AG04450 (cell line): ENCODE data around the gene ISM2. TPM values are rescaled to one million over a fixed set of nuclear protein-coding genes. Genes with fewer than 3 reads are reported as not detected.
A peak's percentile ranks its signal among the peaks of the same experiment; 100 is the strongest.

ENCODE experiments used
- CTCF ChIA-PET: fragments of 300-600, 350-600 bp; formaldehyde crosslinking; extraction: SDS; loops from one replicate; lab custom pipeline; 2022; ENCODE audit warnings: antibody characterized with exemption, inconsistent platforms; lab: Charles Lee
- POLR2A ChIA-PET: fragments of 350-600 bp; formaldehyde crosslinking; extraction: SDS; loops from one replicate; lab custom pipeline; 2021; ENCODE audit warnings: antibody characterized with exemption, inconsistent platforms; lab: Yijun Ruan, JAX
- DNase-seq: peaks from one replicate; pipeline ENCODE4 v3.0.0-alpha.2; 2011; ENCODE audit warnings: low read depth, low spot score
- H3K27ac ChIP-seq: one replicate; pipeline ENCODE4 v1.5.1; 2012; ENCODE audit warnings: low read depth, low read length, control low read depth
- H3K27me3 ChIP-seq: one replicate; pipeline ENCODE4 v1.6.0; 2012; ENCODE audit warnings: low read length; ENCODE audit not compliant: control insufficient read depth, insufficient read depth
- H3K4me3 ChIP-seq: 2 replicates; pipeline ENCODE4 v1.5.1; 2011; ENCODE audit warnings: mild to moderate bottlenecking, low read depth, low read length, control low read depth
- H3K9me3 ChIP-seq: 2 replicates; pipeline ENCODE4 v1.5.1; 2012; ENCODE audit warnings: low read length; ENCODE audit not compliant: control insufficient read depth, insufficient read depth
- polyA plus RNA-seq: library from polyadenylated mRNA; depleted of rRNA; stranded (reverse); fragments of >200 nt; gene quantifications from 2 replicates; pipeline ENCODE4 v1.2.3, GENCODE V29; 2011
- TF ChIP-seq, protein P1 (sequence below): IDR thresholded peaks from 2 replicates; pipeline ENCODE4 v1.5.1; 2011; ENCODE audit warnings: low read depth, low read length, control low read depth, inconsistent platforms

Gene ISM2
- polyA plus RNA-seq, 1 experiment: not detected

DNA sequence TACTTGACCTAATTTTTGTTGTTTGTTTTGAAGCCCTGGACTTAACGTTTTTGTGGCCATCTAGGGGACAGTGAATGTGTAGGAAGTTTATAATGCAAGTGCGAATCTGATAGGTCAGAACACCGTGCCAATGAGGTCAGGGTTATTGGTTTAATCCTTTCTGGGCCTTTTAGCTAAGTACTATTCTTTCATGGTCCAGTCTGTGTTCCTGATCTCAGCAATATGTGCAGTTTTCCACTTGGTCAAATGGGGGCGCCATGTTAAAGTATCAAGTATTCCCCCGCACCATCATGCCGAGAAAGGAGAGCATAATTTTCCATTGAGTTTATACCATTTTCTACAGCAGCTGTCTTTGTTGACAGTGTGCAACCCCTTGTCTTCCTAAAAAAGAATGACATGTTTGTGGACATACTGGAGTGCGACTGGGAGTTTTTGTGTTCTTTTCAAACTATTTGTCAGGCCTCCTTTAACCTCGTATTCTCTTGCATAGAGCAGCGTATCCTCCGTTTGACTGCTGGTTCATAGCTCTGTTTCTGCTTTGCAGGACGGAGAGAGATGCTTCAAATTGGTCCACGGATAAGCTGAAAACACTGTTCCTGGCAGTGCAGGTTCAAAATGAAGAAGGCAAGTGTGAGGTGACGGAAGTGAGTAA, 39.4 kb downstream of the ISM2 start:
- Histone ChIP-seq H3K9me3 (peaks cover 4% of the 10 kb centered on the region; the same call in 1 of the 2 replicates), H3K27me3 (no peaks in the 10 kb centered on the region), H3K4me3 (peak overlapping the region; percentile 99), H3K27ac (no peak overlapping the region)
- ChIA-PET POLR2A (no interaction called here), CTCF (interaction anchor here (0.5 to 4.6 kb wide), 40 partner anchors 8 to 648 kb away, joined by 3 to 84 read pairs (median 4); partner anchors contain the start of genes ALKBH1 and SLIRP)
- TF ChIP-seq, protein P1, sequence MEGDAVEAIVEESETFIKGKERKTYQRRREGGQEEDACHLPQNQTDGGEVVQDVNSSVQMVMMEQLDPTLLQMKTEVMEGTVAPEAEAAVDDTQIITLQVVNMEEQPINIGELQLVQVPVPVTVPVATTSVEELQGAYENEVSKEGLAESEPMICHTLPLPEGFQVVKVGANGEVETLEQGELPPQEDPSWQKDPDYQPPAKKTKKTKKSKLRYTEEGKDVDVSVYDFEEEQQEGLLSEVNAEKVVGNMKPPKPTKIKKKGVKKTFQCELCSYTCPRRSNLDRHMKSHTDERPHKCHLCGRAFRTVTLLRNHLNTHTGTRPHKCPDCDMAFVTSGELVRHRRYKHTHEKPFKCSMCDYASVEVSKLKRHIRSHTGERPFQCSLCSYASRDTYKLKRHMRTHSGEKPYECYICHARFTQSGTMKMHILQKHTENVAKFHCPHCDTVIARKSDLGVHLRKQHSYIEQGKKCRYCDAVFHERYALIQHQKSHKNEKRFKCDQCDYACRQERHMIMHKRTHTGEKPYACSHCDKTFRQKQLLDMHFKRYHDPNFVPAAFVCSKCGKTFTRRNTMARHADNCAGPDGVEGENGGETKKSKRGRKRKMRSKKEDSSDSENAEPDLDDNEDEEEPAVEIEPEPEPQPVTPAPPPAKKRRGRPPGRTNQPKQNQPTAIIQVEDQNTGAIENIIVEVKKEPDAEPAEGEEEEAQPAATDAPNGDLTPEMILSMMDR: peak; percentile 80
- DNase-seq: peak; percentile 55

DNA sequence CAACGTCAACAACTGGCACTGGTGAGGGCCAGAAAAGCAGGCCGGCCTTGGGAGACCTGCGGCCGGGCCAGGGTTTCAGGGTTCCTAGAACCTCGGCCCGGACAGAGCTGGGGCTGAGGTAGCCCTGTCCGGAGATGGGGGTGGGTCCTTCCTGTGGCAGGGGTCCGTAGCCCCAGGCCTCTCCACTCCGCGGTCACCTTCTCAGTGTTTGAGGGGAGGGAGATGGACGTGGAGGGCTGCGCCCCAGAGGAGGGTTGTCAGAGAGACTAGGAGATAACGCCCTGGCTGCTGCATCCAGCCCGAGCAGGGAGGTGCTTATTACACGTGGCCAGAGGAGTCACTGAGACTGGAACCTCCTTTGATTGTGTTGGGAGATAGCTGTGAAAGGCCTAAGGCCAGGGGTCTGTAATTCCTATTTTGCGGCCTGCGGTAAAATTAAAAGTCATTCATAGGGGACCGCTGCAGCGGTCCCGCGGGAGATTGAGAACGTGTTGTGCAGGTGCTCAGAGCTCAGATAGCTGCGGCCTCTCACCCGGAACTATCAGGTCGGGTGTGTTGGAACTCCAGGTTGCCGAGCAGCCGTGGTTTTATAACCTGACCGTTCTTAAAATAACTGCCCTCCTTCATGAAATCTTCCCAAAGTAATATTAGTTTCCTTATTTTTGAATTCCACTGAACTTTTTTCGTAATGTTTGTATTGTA, 40.2 kb downstream of the ISM2 start:
- TF ChIP-seq, protein P1: no peak
- Histone ChIP-seq H3K4me3 (peak overlapping the region; percentile 99), H3K27me3 (no peaks in the 10 kb centered on the region), H3K27ac (peak overlapping the region; percentile 93), H3K9me3 (peaks cover 4% of the 10 kb centered on the region; the same call in 1 of the 2 replicates)
- ChIA-PET CTCF (interaction anchor here (0.7 to 4.6 kb wide), 30 partner anchors 9 to 293 kb away, joined by 3 to 84 read pairs (median 5); partner anchors contain the start of genes ALKBH1 and SLIRP), POLR2A (no interaction called here)
- no peak for DNase-seq

DNA sequence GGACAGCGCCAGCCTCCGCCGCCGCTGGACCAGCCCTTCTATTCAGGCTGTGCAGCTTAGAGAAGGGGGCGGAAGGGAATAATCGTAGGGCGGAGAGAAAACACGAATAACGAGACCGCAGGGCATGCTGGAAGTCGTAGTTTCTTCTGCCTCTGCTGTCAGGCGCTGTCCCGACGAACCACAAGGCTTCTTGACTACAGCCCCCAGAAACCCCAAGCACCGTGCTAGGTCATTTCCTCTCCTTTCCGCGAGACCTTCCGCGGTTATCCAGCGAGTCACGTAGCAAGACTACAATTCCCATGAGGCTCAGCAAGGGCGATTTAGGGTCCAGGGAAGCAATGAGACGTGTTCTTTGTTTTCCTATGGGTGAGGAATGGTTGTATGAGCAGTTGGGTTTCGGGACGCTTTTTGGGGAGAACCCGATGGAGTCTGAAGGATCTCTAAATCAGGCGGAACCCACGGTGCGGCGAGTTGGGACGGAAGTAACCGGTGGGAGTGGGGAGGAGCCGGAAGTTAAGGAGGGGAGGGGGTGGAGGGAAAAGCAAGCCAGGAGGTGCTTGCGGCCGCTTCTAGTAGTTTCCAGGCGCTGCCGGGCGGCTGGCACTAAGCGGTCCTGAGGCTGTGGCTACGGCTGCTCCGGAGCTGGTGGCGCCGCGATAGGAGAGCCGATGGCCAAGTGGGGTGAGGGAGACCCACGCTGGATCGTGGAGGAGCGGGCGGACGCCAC, 40.9 kb downstream of the ISM2 start, which contains the start of the genes AHSA1 and VIPAS39:
AHSA1 (plus strand) TSS at position 572 of the 727 bp plus-strand sequence; CDS start at position 669, 97 bp downstream.
VIPAS39 (minus strand) TSS at position 80 of the 727 bp plus-strand sequence. CDS start 3,499 bp downstream, outside the sequence.
- TF ChIP-seq, protein P1: no peak
- ChIA-PET POLR2A (interaction anchor here (0.8 kb wide), 1 partner anchor 303 kb away, joined by 3 read pairs; the partner anchor contains the start of gene SNW1), CTCF (interaction anchor here (1.1 to 4.6 kb wide), 3 partner anchors 94 to 250 kb away, joined by 5 to 84 read pairs (median 26); partner anchors contain the start of genes ALKBH1 and SLIRP)
- peak; percentile 98 for DNase-seq
- H3K27ac ChIP-seq: peak within 1 kb of the TSS; percentile 93
- H3K27me3 ChIP-seq: no peaks in the 10 kb centered on the region
- peak within 1 kb of the TSS; percentile 99 for H3K4me3 ChIP-seq
- H3K9me3 ChIP-seq: peaks cover 4% of the 10 kb centered on the region; the same call in 1 of the 2 replicates

DNA sequence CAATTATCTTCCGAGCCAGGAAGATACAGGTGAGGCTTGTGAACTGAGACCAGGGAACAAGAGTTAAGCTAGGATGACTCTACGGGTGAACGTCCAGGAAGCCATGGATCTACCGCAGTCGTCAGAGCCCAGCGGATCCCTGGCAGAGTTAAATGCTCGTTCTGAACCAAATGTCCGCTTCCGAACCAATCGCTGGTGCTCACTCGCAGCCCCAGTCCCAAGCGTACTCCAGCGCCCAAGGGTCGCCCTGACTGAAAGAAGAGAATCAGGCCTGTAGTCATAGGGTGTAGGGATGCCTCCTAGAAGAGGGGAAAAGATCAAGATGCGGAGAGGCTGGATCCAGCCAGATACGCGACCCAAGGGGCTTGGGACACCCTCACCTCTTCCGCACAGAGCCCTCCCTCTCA, 41.5 kb downstream of the ISM2 start:
- H3K4me3 ChIP-seq: peak overlapping the region; percentile 99
- POLR2A ChIA-PET: interaction anchor here (0.8 kb wide), 1 partner anchor 304 kb away, joined by 3 read pairs; the partner anchor contains the start of gene SNW1
- peaks cover 4% of the 10 kb centered on the region; the same call in 1 of the 2 replicates for H3K9me3 ChIP-seq
- TF ChIP-seq, protein P1: no peak
- no peaks in the 10 kb centered on the region for H3K27me3 ChIP-seq
- CTCF ChIA-PET: interaction anchor here (1.1 to 4.6 kb wide), 3 partner anchors 95 to 250 kb away, joined by 5 to 84 read pairs (median 26); partner anchors contain the start of genes ALKBH1 and SLIRP
- DNase-seq: no peak
- peak overlapping the region; percentile 68 for H3K27ac ChIP-seq
